Esophagus muscularis mucosa (tissue), 3 donors: ENCODE data around the gene HSD17B14.

Source experiments
- CTCF ChIP-seq, 3 experiments: fragments of 200-600 bp in 2 of 3; fragments of 450-650 bp in 1 of 3; sonication (generic) in 2 of 3; IDR thresholded peaks; one replicate each; pipeline ENCODE4 v1.5.1; 2017 to 2019; ENCODE audit warnings: antibody characterized with exemption in 3 of 3, mild to moderate bottlenecking in 2 of 3, moderate library complexity in 1 of 3
- POLR2A ChIP-seq: fragments of 450-650 bp; IDR thresholded peaks from one replicate; pipeline ENCODE4 v1.6.1; 2017; ENCODE audit warnings: antibody characterized with exemption, moderate library complexity, mild to moderate bottlenecking, low read depth
- POLR2AphosphoS5 ChIP-seq, 2 donors: sonication (generic); formaldehyde crosslinking; IDR thresholded peaks; one replicate each; pipeline ENCODE4 v1.6.1; 2017; ENCODE audit warnings: antibody characterized with exemption in 2 of 2

- TF ChIP-seq CTCF (IDR thresholded peaks at IDR 0.05) (no peak), POLR2AphosphoS5 (IDR thresholded peaks at IDR 0.05) (no peak), POLR2A (no peak)
These were observed 45.7 kb upstream of the HSD17B14 start for GRCh38 chr19:48881741-48882657.
